A549 (cell line): Measurements from ENCODE around the gene OR56A5. TPM values are rescaled to one million over a fixed set of nuclear protein-coding genes. Genes with fewer than 3 reads are reported as not detected.
"Not testable (repeated sequence)": the region's sequence is repeated elsewhere in the genome, so short reads cannot be mapped to it uniquely, and the experiment has no call there.

Experiments used
- ATAC-seq, 2 experiments: fragments of 200-7000 bp in 1 of 2; fragments of >200 bp in 1 of 2; cut with Nextera tagmentation in 1 of 2; cut with Tn5 transposase in 1 of 2; 3 replicates each; pipeline versions ENCODE4 v1.8.0 to v1.9.1; 2018 to 2020; ENCODE audit warnings: mild to moderate bottlenecking in 1 of 2, moderate library complexity in 1 of 2
- CTCF ChIA-PET: fragments of 300-600 bp; sonication (Branson Sonifier 250); formaldehyde crosslinking; extraction: SDS; loops from one replicate; lab custom pipeline; 2021; ENCODE audit warnings: antibody characterized with exemption, inconsistent platforms; lab: Yijun Ruan, JAX
- POLR2A ChIA-PET: fragments of 350-600 bp; formaldehyde crosslinking; extraction: SDS; loops from one replicate; lab custom pipeline; 2021; ENCODE audit warnings: antibody characterized with exemption, inconsistent platforms; lab: Yijun Ruan, JAX
- DNase-seq, 2 experiments: peaks; one replicate each; pipeline versions ENCODE4 v3.0.0 to v3.0.0-alpha.2; 2011 to 2016; ENCODE audit warnings: low read depth in 1 of 2, low spot score in 1 of 2
- FAIRE-seq: peaks from 2 replicates; lab custom pipeline; 2011; peaks lifted over from hg19 to GRCh38; lab: Jason Lieb, UNC
- H3K27ac ChIP-seq, 2 experiments: fragments of >200 bp; sonication (Bioruptor Twin); formaldehyde crosslinking; 3 replicates each; pipeline ENCODE4 v1.5.1; 2016 to 2017
- H3K4me1 ChIP-seq: fragments of >200 bp; sonication (Bioruptor Twin); formaldehyde crosslinking; 3 replicates; pipeline ENCODE4 v1.6.1; 2016
- H3K4me2 ChIP-seq: fragments of >200 bp; sonication (Bioruptor Twin); formaldehyde crosslinking; 3 replicates; pipeline ENCODE4 v1.6.1; 2016
- H3K4me3 ChIP-seq: fragments of >200 bp; sonication (Bioruptor Twin); formaldehyde crosslinking; 3 replicates; pipeline ENCODE4 v1.5.1; 2016
- H3K9me3 ChIP-seq: fragments of >200 bp; sonication (Bioruptor Twin); formaldehyde crosslinking; 3 replicates; pipeline ENCODE4 v1.6.1; 2016
- CBX2 ChIP-seq: fragments of 200-600 bp; sonication (generic); IDR thresholded peaks from 2 replicates; pipeline ENCODE4 v1.6.1; 2016; ENCODE audit warnings: low read depth, mild to moderate bottlenecking, borderline replicate concordance
- CEBPB ChIP-seq, 2 experiments: fragments of >200 bp in 1 of 2; sonication (Bioruptor Twin) in 1 of 2; formaldehyde crosslinking in 1 of 2; IDR thresholded peaks; 2 replicates each; pipeline ENCODE4 v1.6.1; 2012 to 2016
- CHD4 ChIP-seq: fragments of 200-600 bp; sonication (generic); IDR thresholded peaks from 2 replicates; pipeline ENCODE4 v1.6.1; 2016; ENCODE audit warnings: antibody characterized with exemption, mild to moderate bottlenecking, borderline replicate concordance
- EHF ChIP-seq: fragments of 250-450 bp; sonication (Bioruptor Pico); IDR thresholded peaks from 2 replicates; pipeline ENCODE4 v1.5.0; 2020; ENCODE audit warnings: mild to moderate bottlenecking
- EP300 ChIP-seq, 2 experiments: fragments of >200 bp; sonication (Bioruptor Twin); formaldehyde crosslinking; IDR thresholded peaks; 2 replicates in 1 of 2; 3 replicates in 1 of 2; pipeline ENCODE4 v1.6.1; 2016 to 2017
- GATA3 ChIP-seq: IDR thresholded peaks from 2 replicates; pipeline ENCODE4 v1.6.1; 2012; ENCODE audit warnings: borderline replicate concordance
- HES2 ChIP-seq: fragments of >200 bp; sonication (Bioruptor Twin); formaldehyde crosslinking; IDR thresholded peaks from 2 replicates; pipeline ENCODE4 v1.6.1; 2016
- HOXB5 ChIP-seq: fragments of 250-450 bp; sonication (Bioruptor Pico); IDR thresholded peaks from 2 replicates; pipeline ENCODE4 v1.5.0; 2020; ENCODE audit warnings: mild to moderate bottlenecking, moderate library complexity
- KDM5A ChIP-seq: fragments of 200-600 bp; sonication (generic); IDR thresholded peaks from 2 replicates; pipeline ENCODE4 v1.6.1; 2016; ENCODE audit warnings: antibody characterized with exemption, mild to moderate bottlenecking
- MAFK ChIP-seq: fragments of 450-650 bp; IDR thresholded peaks from 2 replicates; pipeline ENCODE4 v1.6.1; 2014; ENCODE audit not compliant: partially characterized antibody
- MAX ChIP-seq: IDR thresholded peaks from 2 replicates; pipeline ENCODE4 v1.6.1; 2012
- MAZ ChIP-seq: fragments of 150-350 bp; IDR thresholded peaks from 2 replicates; pipeline ENCODE4 v1.6.1; 2014; ENCODE audit warnings: antibody characterized with exemption, low read depth, low read length, borderline replicate concordance
- NFE2L2 ChIP-seq: fragments of 150-350 bp; conservative IDR thresholded peaks from 2 replicates; pipeline ENCODE4 v1.6.1; 2014; ENCODE audit warnings: low read length
- POLR2A ChIP-seq: IDR thresholded peaks from 2 replicates; pipeline ENCODE4 v1.6.1; 2012; ENCODE audit warnings: mild to moderate bottlenecking, low read length
- POLR2AphosphoS2 ChIP-seq: conservative IDR thresholded peaks from 2 replicates; pipeline ENCODE4 v1.6.1; 2012; ENCODE audit warnings: low read length, improper control_type of control experiment, inconsistent platforms
- RAD21 ChIP-seq, 2 experiments: fragments of >200 bp in 1 of 2; sonication (Bioruptor Twin) in 1 of 2; formaldehyde crosslinking in 1 of 2; IDR thresholded peaks in 1 of 2; conservative IDR thresholded peaks in 1 of 2; 2 replicates in 1 of 2; 3 replicates in 1 of 2; pipeline ENCODE4 v1.6.1; 2012 to 2018; ENCODE audit warnings: inconsistent platforms in 1 of 2
- RCOR1 ChIP-seq: fragments of 150-350 bp; IDR thresholded peaks from 2 replicates; pipeline ENCODE4 v1.6.1; 2014; ENCODE audit warnings: antibody characterized with exemption, low read length, low read depth
- RFX5 ChIP-seq: fragments of 450-650 bp; IDR thresholded peaks from 2 replicates; pipeline ENCODE4 v1.7.1; 2014; ENCODE audit warnings: antibody characterized with exemption, mild to moderate bottlenecking, moderate library complexity
- TFCP2L1 ChIP-seq: fragments of 250-450 bp; sonication (Bioruptor Pico); IDR thresholded peaks from 2 replicates; pipeline ENCODE4 v1.5.0; 2021; ENCODE audit warnings: mild to moderate bottlenecking
- TP53 ChIP-seq: fragments of 250-450 bp; sonication (Bioruptor Pico); IDR thresholded peaks from 2 replicates; pipeline ENCODE4 v1.5.0; 2021; ENCODE audit warnings: mild to moderate bottlenecking, moderate library complexity
- ZC3H11A ChIP-seq: fragments of 450-650 bp; IDR thresholded peaks from 2 replicates; pipeline ENCODE4 v1.6.1; 2014; ENCODE audit warnings: antibody characterized with exemption, mild to moderate bottlenecking
- ZSCAN20 ChIP-seq: fragments of 250-450 bp; sonication (Bioruptor Pico); IDR thresholded peaks from 2 replicates; pipeline ENCODE4 v1.8.0; 2022; ENCODE audit warnings: mild to moderate bottlenecking, moderate library complexity
- WGBS: methylation state at CpG from one replicate; pipeline ENCODE4 v1.1.6; 2017; ENCODE audit errors: missing lambda C conversion rate; 5-methylcytosine and 5-hydroxymethylcytosine counted together
- polyA plus RNA-seq, 4 experiments: library from polyadenylated mRNA; depleted of rRNA in 3 of 4; stranded (reverse); fragments of >200 nt; fragmentation: RNase III in 1 of 4; extraction: RNeasy Plus Mini Kit Qiagen cat#74134 plus additional on column Dnase treatment in 1 of 4; gene quantifications; 2 replicates in 3 of 4; 3 replicates in 1 of 4; pipeline ENCODE4 v1.2.3, GENCODE V29; 2011 to 2017
- TF ChIP-seq, protein P1 (sequence below): fragments of 250-450 bp; sonication (Bioruptor Pico); IDR thresholded peaks from 2 replicates; pipeline ENCODE4 v1.5.0; 2020; ENCODE audit warnings: low read depth, mild to moderate bottlenecking, moderate library complexity
- TF ChIP-seq, protein P2 (sequence below): fragments of 450-650 bp; IDR thresholded peaks from 2 replicates; pipeline ENCODE4 v1.6.1; 2014; ENCODE audit warnings: antibody characterized with exemption
- TF ChIP-seq, protein P3 (sequence below): fragments of 200-600 bp; sonication (generic); IDR thresholded peaks from 2 replicates; pipeline ENCODE4 v1.6.1; 2016; ENCODE audit warnings: antibody characterized with exemption, mild to moderate bottlenecking, moderate library complexity
- TF ChIP-seq, protein P4 (sequence below): IDR thresholded peaks from 2 replicates; pipeline ENCODE4 v1.6.1; 2012; ENCODE audit warnings: low read depth, borderline replicate concordance

OR56A5 gene
- polyA plus RNA-seq, 2 of the 4 experiments (the other 2 are of a cell fraction), result not detected

DNA sequence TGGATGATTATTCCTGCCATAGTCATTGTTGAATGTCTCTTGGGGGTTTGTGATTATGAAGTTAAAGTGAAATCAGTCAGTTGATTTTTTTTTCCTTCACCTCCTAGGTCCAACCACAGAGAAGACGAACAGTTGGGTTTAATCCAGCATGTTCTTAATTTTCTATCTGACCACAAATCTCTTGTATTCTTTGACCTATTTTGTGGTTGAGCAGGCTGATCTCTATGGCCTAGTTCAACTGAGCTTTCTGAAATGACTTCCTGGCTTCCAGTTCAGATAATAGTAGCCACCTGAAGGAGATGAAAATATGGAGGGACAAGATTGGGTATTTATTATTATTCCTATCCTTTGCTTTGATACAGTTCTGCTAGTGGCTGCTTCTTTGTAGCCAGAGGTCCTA is 5.2 kb upstream of the OR56A5 start:
- H3K9me3 ChIP-seq, result no peaks in the 10 kb centered on the region
- DNase-seq (no peak), FAIRE-seq (no peak), ATAC-seq (no peak)
- H3K4me2 ChIP-seq, result no peak overlapping the region
- ChIA-PET POLR2A (no interaction called here), CTCF (no interaction called here)
- no peak overlapping the region for H3K4me3 ChIP-seq
- WGBS, result 4% methylated on average over 1 of the region's 1 CpG
- H3K4me1 ChIP-seq, result no peaks in the 10 kb centered on the region
- H3K27ac ChIP-seq, result no peak overlapping the region
- TF ChIP-seq HES2 (no peak), ZC3H11A (no peak), NFE2L2 (no peak), HOXB5 (no peak), CHD4 (no peak), TFCP2L1 (CRISPR knock-in tag) (no peak), KDM5A (no peak), EP300 (IDR thresholded peaks at IDR 0.05) (no peak), TP53 (CRISPR knock-in tag) (no peak), RAD21 (conservative IDR thresholded peaks at IDR 0.05 in 1 of 2, IDR thresholded peaks at IDR 0.05 in 1 of 2) (no peak), POLR2A (no peak), ZSCAN20 (CRISPR knock-in tag) (no peak), MAFK (no peak), CEBPB (IDR thresholded peaks at IDR 0.05) (no peak)
- TF ChIP-seq, protein P1, sequence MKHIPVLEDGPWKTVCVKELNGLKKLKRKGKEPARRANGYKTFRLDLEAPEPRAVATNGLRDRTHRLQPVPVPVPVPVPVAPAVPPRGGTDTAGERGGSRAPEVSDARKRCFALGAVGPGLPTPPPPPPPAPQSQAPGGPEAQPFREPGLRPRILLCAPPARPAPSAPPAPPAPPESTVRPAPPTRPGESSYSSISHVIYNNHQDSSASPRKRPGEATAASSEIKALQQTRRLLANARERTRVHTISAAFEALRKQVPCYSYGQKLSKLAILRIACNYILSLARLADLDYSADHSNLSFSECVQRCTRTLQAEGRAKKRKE (CRISPR knock-in tag), result no peak
- TF ChIP-seq, protein P2, sequence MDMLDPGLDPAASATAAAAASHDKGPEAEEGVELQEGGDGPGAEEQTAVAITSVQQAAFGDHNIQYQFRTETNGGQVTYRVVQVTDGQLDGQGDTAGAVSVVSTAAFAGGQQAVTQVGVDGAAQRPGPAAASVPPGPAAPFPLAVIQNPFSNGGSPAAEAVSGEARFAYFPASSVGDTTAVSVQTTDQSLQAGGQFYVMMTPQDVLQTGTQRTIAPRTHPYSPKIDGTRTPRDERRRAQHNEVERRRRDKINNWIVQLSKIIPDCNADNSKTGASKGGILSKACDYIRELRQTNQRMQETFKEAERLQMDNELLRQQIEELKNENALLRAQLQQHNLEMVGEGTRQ, result no peak
- TF ChIP-seq, protein P3, sequence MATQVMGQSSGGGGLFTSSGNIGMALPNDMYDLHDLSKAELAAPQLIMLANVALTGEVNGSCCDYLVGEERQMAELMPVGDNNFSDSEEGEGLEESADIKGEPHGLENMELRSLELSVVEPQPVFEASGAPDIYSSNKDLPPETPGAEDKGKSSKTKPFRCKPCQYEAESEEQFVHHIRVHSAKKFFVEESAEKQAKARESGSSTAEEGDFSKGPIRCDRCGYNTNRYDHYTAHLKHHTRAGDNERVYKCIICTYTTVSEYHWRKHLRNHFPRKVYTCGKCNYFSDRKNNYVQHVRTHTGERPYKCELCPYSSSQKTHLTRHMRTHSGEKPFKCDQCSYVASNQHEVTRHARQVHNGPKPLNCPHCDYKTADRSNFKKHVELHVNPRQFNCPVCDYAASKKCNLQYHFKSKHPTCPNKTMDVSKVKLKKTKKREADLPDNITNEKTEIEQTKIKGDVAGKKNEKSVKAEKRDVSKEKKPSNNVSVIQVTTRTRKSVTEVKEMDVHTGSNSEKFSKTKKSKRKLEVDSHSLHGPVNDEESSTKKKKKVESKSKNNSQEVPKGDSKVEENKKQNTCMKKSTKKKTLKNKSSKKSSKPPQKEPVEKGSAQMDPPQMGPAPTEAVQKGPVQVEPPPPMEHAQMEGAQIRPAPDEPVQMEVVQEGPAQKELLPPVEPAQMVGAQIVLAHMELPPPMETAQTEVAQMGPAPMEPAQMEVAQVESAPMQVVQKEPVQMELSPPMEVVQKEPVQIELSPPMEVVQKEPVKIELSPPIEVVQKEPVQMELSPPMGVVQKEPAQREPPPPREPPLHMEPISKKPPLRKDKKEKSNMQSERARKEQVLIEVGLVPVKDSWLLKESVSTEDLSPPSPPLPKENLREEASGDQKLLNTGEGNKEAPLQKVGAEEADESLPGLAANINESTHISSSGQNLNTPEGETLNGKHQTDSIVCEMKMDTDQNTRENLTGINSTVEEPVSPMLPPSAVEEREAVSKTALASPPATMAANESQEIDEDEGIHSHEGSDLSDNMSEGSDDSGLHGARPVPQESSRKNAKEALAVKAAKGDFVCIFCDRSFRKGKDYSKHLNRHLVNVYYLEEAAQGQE, result no peak

GRCh38 chr11:5967708-5968107 is 586 bp downstream of the OR56A5 start:
- TF ChIP-seq GATA3, result no peak
- TF ChIP-seq, protein P4, sequence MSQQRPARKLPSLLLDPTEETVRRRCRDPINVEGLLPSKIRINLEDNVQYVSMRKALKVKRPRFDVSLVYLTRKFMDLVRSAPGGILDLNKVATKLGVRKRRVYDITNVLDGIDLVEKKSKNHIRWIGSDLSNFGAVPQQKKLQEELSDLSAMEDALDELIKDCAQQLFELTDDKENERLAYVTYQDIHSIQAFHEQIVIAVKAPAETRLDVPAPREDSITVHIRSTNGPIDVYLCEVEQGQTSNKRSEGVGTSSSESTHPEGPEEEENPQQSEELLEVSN, result no peak
- ATAC-seq (no peak), DNase-seq (no peak), FAIRE-seq (no peak)
- WGBS, result 7% methylated on average over 3 of the region's 3 CpGs
- Histone ChIP-seq H3K4me2 (no peak overlapping the region), H3K9me3 (no peaks in the 10 kb centered on the region), H3K4me3 (no peak overlapping the region), H3K4me1 (no peaks in the 10 kb centered on the region), H3K27ac (no peak overlapping the region)
- CTCF ChIA-PET, result no interaction called here
- POLR2A ChIA-PET, result no interaction called here

DNA sequence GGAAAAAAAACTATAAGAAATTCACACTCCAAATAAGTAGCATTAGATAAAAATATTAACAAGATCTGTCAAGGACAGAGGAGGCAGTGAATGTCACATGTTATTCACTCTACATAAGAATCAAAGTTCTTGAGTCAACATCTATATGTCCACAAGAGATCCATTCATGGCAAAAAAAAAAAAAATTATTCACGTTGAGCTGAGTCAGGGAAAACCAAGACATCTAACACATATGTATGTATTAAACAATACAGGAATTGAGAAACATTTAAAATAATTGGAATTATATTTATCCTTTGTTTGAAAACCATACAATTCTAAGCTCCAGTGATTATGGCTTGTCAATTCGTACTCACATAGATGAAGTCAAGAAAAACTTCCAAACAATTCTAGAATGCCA is 1.3 kb downstream of the OR56A5 start:
- ATAC-seq (no peak), FAIRE-seq (no peak), DNase-seq (no peak)
- CTCF ChIA-PET, result interaction anchor here (1.2 kb wide), 1 partner anchor 788 kb away, joined by 3 read pairs; no protein-coding TSS in a partner anchor
- H3K9me3 ChIP-seq, result no peaks in the 10 kb centered on the region
- H3K4me1 ChIP-seq, result no peaks in the 10 kb centered on the region
- H3K4me2 ChIP-seq, result no peak overlapping the region
- no peak overlapping the region for H3K4me3 ChIP-seq
- 0% methylated on average over 2 of the region's 2 CpGs for WGBS
- POLR2A ChIA-PET, result no interaction called here
- no peak overlapping the region for H3K27ac ChIP-seq
- TF ChIP-seq RFX5 (no peak), EHF (CRISPR knock-in tag) (no peak), POLR2A (no peak), MAX (no peak), RCOR1 (no peak), MAZ (no peak), POLR2AphosphoS2 (no peak), CBX2 (no peak)

DNA sequence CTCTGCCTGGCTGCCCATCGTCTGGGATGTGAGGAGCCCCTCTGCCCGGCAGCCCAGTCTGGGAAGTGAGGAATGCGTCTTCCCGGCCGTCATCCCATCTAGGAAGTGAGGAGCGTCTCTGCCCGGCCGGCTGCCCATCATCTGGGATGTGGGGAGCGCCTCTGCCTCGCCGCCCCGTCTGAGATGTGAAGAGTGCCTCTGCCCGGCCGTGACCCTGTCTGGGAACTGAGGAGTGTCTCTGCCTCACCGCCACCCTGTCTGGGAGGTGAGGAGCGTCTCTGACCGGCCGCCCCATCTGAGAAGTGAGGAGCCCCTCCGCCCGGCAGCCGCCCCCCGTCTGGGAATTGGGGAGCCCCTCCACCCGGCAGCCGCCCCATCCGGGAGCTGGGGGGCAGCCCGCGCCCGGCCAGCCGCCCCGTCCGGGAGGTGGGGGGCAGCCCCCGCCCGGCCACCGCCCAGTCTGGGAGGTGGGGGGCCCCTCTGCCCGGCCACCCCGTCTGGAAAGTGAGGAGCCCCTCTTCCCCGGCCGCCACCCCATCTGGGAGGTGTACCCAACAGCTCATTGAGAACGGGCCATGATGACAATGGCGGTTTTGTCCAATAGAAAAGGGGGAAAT is 7.5 kb downstream of the OR56A5 start:
- DNase-seq, H3K27ac ChIP-seq, POLR2A ChIA-PET, ATAC-seq, H3K4me1 ChIP-seq, H3K4me2 ChIP-seq, FAIRE-seq, H3K4me3 ChIP-seq, CTCF ChIA-PET, H3K9me3 ChIP-seq: not testable (repeated sequence)
- WGBS, result 42% methylated on average over 7 of the region's 40 CpGs
